ENCODE results near the gene ZSCAN10.
A peak's percentile ranks its signal among the peaks of the same experiment; 100 is the strongest.
"Not testable (repeated sequence)": the region's sequence is repeated elsewhere in the genome, so short reads cannot be mapped to it uniquely, and the experiment has no call there.

The ZSCAN10 gene

DNA sequence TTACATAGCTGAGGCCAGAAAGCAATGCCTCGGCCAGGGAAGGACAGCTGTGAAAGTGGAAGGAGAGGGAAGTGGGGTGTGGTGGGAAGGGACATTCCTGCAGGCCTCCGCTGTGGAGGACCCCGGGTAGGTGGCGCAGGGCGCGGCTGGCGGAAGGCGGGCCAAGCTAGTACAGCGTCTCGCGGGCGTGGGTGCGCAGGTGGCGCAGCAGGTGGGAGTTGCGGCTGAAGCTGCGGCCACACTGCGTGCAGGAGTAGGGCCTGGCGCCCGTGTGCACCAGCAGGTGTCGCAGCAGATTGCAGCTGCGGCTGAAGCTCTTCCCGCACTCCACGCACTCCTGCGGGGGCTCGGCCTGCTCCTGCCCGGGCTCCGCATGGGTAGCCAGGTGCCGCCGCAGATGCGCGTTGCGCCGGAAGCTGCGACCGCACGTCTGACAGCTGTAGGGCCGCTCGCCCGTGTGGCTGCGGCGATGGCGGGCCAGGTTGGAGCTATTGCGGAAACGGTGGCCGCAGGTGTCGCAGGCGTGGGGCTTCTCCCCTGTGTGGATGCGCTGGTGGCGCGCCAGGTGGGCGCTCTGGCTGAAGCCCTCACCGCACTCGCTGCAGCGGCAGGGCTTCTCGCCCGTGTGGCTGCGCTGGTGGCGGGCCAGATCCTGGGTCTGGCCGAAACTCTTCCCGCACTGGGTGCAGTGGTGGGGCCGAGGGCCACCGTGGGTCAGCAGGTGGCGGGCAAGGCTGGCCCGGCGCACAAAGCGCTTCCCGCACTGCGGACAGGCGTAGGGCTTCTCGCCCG lies 10.0 kb downstream of the ZSCAN10 start:
- no peaks in the 10 kb centered on the region for H3K27me3 ChIP-seq (ENCODE audit: control insufficient read depth, insufficient read depth, low read length)
- H3K36me3 ChIP-seq (ENCODE audit: control insufficient read depth, insufficient read depth, low read length) = peaks cover 59% of the 10 kb centered on the region
- H3K4me3 ChIP-seq (ENCODE audit: low read depth, low read length) = no peak overlapping the region
- H3K4me1 ChIP-seq (ENCODE audit: control insufficient read depth, insufficient read depth, low read length) = peaks cover 15% of the 10 kb centered on the region; the same call in 1 of the 2 replicates
- H3K27ac ChIP-seq (ENCODE audit: low read depth, low read length) = no peak overlapping the region
- H3K9ac ChIP-seq (ENCODE audit: low read depth, low read length) = no peak overlapping the region
- H3K9me3 ChIP-seq (ENCODE audit: control insufficient read depth, insufficient read depth, low read length) = no peaks in the 10 kb centered on the region

- no peak overlapping the region for H3K4me3 ChIP-seq (ENCODE audit: low read depth, low read length)
- peaks cover 15% of the 10 kb centered on the region; the same call in 1 of the 2 replicates for H3K4me1 ChIP-seq (ENCODE audit: control insufficient read depth, insufficient read depth, low read length)
- H3K9me3 ChIP-seq (ENCODE audit: control insufficient read depth, insufficient read depth, low read length) = no peaks in the 10 kb centered on the region
- H3K36me3 ChIP-seq (ENCODE audit: control insufficient read depth, insufficient read depth, low read length) = peaks cover 56% of the 10 kb centered on the region
- no peak overlapping the region for H3K9ac ChIP-seq (ENCODE audit: low read depth, low read length)
- H3K27me3 ChIP-seq (ENCODE audit: control insufficient read depth, insufficient read depth, low read length) = no peaks in the 10 kb centered on the region
- no peak overlapping the region for H3K27ac ChIP-seq (ENCODE audit: low read depth, low read length)
Measured at GRCh38 chr16:3088450-3088849, 10.6 kb downstream of the ZSCAN10 start.

DNA sequence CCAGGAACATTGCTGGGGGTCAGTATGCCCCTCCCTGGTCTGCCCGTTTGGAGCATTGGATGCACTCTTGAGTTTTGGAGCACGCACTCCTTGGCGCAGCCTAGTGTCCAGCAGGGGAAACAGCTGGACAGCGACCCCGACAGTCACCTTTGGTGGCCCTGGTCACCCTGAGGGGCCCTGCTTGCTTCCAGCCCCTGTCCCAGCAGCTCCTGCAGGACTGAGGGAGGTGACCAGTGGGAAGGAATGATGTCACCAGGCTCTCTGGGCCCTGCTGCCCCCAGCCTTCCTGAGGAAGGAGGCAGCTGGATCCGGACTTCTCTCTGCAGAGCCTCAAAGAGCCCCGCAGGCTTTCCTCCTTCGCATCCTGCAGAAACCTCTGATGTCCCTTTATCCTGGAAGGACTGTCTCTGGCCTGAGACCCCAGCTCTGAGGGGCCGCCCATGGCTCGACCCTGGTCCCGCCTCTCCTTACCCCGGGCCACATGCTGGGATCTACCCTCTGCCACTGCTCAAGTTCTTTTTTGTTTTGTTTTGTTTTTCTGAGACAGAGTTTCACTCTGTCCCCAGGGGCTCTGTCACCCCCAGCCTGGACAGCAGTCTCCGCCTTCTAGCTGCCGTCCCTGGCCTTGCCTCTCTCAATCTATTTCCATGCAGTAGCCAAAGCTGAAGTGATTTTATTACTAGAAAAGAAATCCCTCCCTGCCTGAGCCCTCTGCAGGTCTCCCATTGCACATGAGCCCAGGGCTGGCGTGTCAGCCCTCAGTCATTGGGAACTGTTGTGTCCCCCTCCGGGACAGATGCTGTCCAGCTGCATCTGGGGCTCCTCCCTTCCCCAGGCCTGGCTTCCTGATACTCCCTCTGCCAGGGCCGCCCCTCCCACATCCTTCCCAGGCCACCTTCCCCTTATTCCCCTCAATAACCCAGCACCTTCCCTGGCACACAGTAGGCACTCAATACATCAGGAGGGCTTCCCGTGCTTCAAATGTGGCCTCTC lies 11.6 kb downstream of the ZSCAN10 start:
- Histone ChIP-seq H3K27me3 (ENCODE audit: control insufficient read depth, insufficient read depth, low read length) (no peaks in the 10 kb centered on the region), H3K4me3 (ENCODE audit: low read depth, low read length) (no peak overlapping the region), H3K4me1 (ENCODE audit: control insufficient read depth, insufficient read depth, low read length) (peaks cover 15% of the 10 kb centered on the region; the same call in 1 of the 2 replicates), H3K36me3 (ENCODE audit: control insufficient read depth, insufficient read depth, low read length) (peaks cover 49% of the 10 kb centered on the region), H3K9ac (ENCODE audit: low read depth, low read length) (no peak overlapping the region), H3K9me3 (ENCODE audit: control insufficient read depth, insufficient read depth, low read length) (no peaks in the 10 kb centered on the region), H3K27ac (ENCODE audit: low read depth, low read length) (peak overlapping the region; percentile 40)

GRCh38 chr16:3086596-3087242 lies 12.4 kb downstream of the ZSCAN10 start:
- Histone ChIP-seq H3K36me3 (ENCODE audit: control insufficient read depth, insufficient read depth, low read length) (peaks cover 41% of the 10 kb centered on the region), H3K9ac (ENCODE audit: low read depth, low read length) (no peak overlapping the region), H3K4me3 (ENCODE audit: low read depth, low read length) (no peak overlapping the region)

GRCh38 chr16:3085868-3086595 lies 13.1 kb downstream of the ZSCAN10 start:
- Histone ChIP-seq H3K27me3 (ENCODE audit: control insufficient read depth, insufficient read depth, low read length) (no peaks in the 10 kb centered on the region), H3K27ac (ENCODE audit: low read depth, low read length) (no peak overlapping the region), H3K4me3 (ENCODE audit: low read depth, low read length) (no peak overlapping the region), H3K36me3 (ENCODE audit: control insufficient read depth, insufficient read depth, low read length) (peaks cover 34% of the 10 kb centered on the region), H3K4me1 (ENCODE audit: control insufficient read depth, insufficient read depth, low read length) (peaks cover 15% of the 10 kb centered on the region; the same call in 1 of the 2 replicates), H3K9ac (ENCODE audit: low read depth, low read length) (no peak overlapping the region), H3K9me3 (ENCODE audit: control insufficient read depth, insufficient read depth, low read length) (no peaks in the 10 kb centered on the region)

More at GRCh38 chr16:3086596-3087242, 12.4 kb downstream of the ZSCAN10 start:
- H3K4me1 ChIP-seq (ENCODE audit: control insufficient read depth, insufficient read depth, low read length) = peaks cover 15% of the 10 kb centered on the region; the same call in 1 of the 2 replicates
- no peaks in the 10 kb centered on the region for H3K9me3 ChIP-seq (ENCODE audit: control insufficient read depth, insufficient read depth, low read length)
- H3K27me3 ChIP-seq (ENCODE audit: control insufficient read depth, insufficient read depth, low read length) = no peaks in the 10 kb centered on the region
- peak overlapping the region; percentile 40 for H3K27ac ChIP-seq (ENCODE audit: low read depth, low read length)

GRCh38 chr16:3084969-3085670 lies 14.0 kb downstream of the ZSCAN10 start:
- Histone ChIP-seq H3K9me3 (ENCODE audit: control insufficient read depth, insufficient read depth, low read length) (no peaks in the 10 kb centered on the region), H3K36me3 (ENCODE audit: control insufficient read depth, insufficient read depth, low read length) (peaks cover 25% of the 10 kb centered on the region), H3K9ac (ENCODE audit: low read depth, low read length) (no peak overlapping the region), H3K27ac (ENCODE audit: low read depth, low read length) (no peak overlapping the region), H3K4me1 (ENCODE audit: control insufficient read depth, insufficient read depth, low read length) (peaks cover 15% of the 10 kb centered on the region; the same call in 1 of the 2 replicates), H3K4me3 (ENCODE audit: low read depth, low read length) (no peak overlapping the region), H3K27me3 (ENCODE audit: control insufficient read depth, insufficient read depth, low read length) (no peaks in the 10 kb centered on the region)

GRCh38 chr16:3084491-3084890 lies 14.6 kb downstream of the ZSCAN10 start:
- H3K27ac ChIP-seq (ENCODE audit: low read depth, low read length) = no peak overlapping the region
- H3K9ac ChIP-seq (ENCODE audit: low read depth, low read length) = no peak overlapping the region
- H3K27me3 ChIP-seq (ENCODE audit: control insufficient read depth, insufficient read depth, low read length) = no peaks in the 10 kb centered on the region
- H3K9me3 ChIP-seq (ENCODE audit: control insufficient read depth, insufficient read depth, low read length) = no peaks in the 10 kb centered on the region
- H3K36me3 ChIP-seq (ENCODE audit: control insufficient read depth, insufficient read depth, low read length) = peaks cover 19% of the 10 kb centered on the region
- H3K4me3 ChIP-seq (ENCODE audit: low read depth, low read length) = no peak overlapping the region
- H3K4me1 ChIP-seq (ENCODE audit: control insufficient read depth, insufficient read depth, low read length) = peaks cover 19% of the 10 kb centered on the region; the same call in 1 of the 2 replicates

- H3K36me3 ChIP-seq (ENCODE audit: control insufficient read depth, insufficient read depth, low read length); H3K4me3 ChIP-seq (ENCODE audit: low read depth, low read length); H3K27ac ChIP-seq (ENCODE audit: low read depth, low read length); H3K9me3 ChIP-seq (ENCODE audit: control insufficient read depth, insufficient read depth, low read length); H3K9ac ChIP-seq (ENCODE audit: low read depth, low read length); H3K27me3 ChIP-seq (ENCODE audit: control insufficient read depth, insufficient read depth, low read length): not testable (repeated sequence)
- H3K4me1 ChIP-seq (ENCODE audit: control insufficient read depth, insufficient read depth, low read length) = peaks cover 29% of the 10 kb centered on the region
Measured at GRCh38 chr16:3083408-3083807, 15.7 kb downstream of the ZSCAN10 start.

- H3K9ac ChIP-seq (ENCODE audit: low read depth, low read length); H3K27ac ChIP-seq (ENCODE audit: low read depth, low read length); H3K36me3 ChIP-seq (ENCODE audit: control insufficient read depth, insufficient read depth, low read length); H3K27me3 ChIP-seq (ENCODE audit: control insufficient read depth, insufficient read depth, low read length); H3K4me3 ChIP-seq (ENCODE audit: low read depth, low read length); H3K9me3 ChIP-seq (ENCODE audit: control insufficient read depth, insufficient read depth, low read length): not testable (repeated sequence)
- peaks cover 24% of the 10 kb centered on the region for H3K4me1 ChIP-seq (ENCODE audit: control insufficient read depth, insufficient read depth, low read length)
Measured at GRCh38 chr16:3081957-3082356, 17.1 kb downstream of the ZSCAN10 start.

GRCh38 chr16:3080024-3080423 lies 19.1 kb downstream of the ZSCAN10 start:
- Histone ChIP-seq H3K9ac (ENCODE audit: low read depth, low read length) (no peak overlapping the region), H3K9me3 (ENCODE audit: control insufficient read depth, insufficient read depth, low read length) (no peaks in the 10 kb centered on the region), H3K36me3 (ENCODE audit: control insufficient read depth, insufficient read depth, low read length) (no peaks in the 10 kb centered on the region), H3K4me1 (ENCODE audit: control insufficient read depth, insufficient read depth, low read length) (peaks cover 22% of the 10 kb centered on the region), H3K4me3 (ENCODE audit: low read depth, low read length) (no peak overlapping the region), H3K27me3 (ENCODE audit: control insufficient read depth, insufficient read depth, low read length) (no peaks in the 10 kb centered on the region), H3K27ac (ENCODE audit: low read depth, low read length) (no peak overlapping the region)

Measured in HUES48 (cell line).